NCI-H1105 (cell line): Measurements from ENCODE around the gene AKIRIN2.

ENCODE experiments used
- DNase-seq: peaks from one replicate; lab custom pipeline; 2025; lab: John Stamatoyannopoulos, UW

AKIRIN2 gene

GRCh38 chr6:87655824-87656223 is 46.2 kb downstream of the AKIRIN2 start:
- no peak for DNase-seq

GRCh38 chr6:87654875-87655454 is 47.1 kb downstream of the AKIRIN2 start:
- no peak for DNase-seq

GRCh38 chr6:87654122-87654521 is 47.9 kb downstream of the AKIRIN2 start:
- no peak for DNase-seq

- no peak for DNase-seq
These were observed 48.7 kb downstream of the AKIRIN2 start for GRCh38 chr6:87653074-87653962.

GRCh38 chr6:87645080-87645479 is 57.0 kb downstream of the AKIRIN2 start:
- DNase-seq, result no peak

- no peak for DNase-seq
These were observed 60.9 kb downstream of the AKIRIN2 start for GRCh38 chr6:87641065-87641692.

- no peak for DNase-seq
These were observed 62.7 kb downstream of the AKIRIN2 start for GRCh38 chr6:87639373-87639772.

GRCh38 chr6:87637106-87637505 is 64.9 kb downstream of the AKIRIN2 start:
- no peak for DNase-seq

GRCh38 chr6:87636315-87636714 is 65.7 kb downstream of the AKIRIN2 start:
- no peak for DNase-seq

GRCh38 chr6:87633851-87634250 is 68.2 kb downstream of the AKIRIN2 start:
- DNase-seq, result no peak

- DNase-seq, result no peak
These were observed 71.3 kb downstream of the AKIRIN2 start for GRCh38 chr6:87630746-87631145.

GRCh38 chr6:87628881-87629280 is 73.2 kb downstream of the AKIRIN2 start:
- DNase-seq, result no peak

GRCh38 chr6:87628424-87628823 is 73.6 kb downstream of the AKIRIN2 start:
- no peak for DNase-seq
